GM19193 (cell line): Measurements from ENCODE around the gene SPON1.

Source experiments
- POLR2A ChIP-seq: IDR thresholded peaks from 4 replicates; pipeline ENCODE4 v1.6.1; 2011; ENCODE audit not compliant: insufficient read depth, insufficient read length; ENCODE audit errors: extremely low read depth

The SPON1 gene

GRCh38 chr11:14270690-14271542 lies 308.4 kb downstream of the SPON1 start:
- no peak for TF ChIP-seq POLR2A

- no peak for TF ChIP-seq POLR2A
These were observed 311.4 kb downstream of the SPON1 start for GRCh38 chr11:14273895-14274294.

DNA sequence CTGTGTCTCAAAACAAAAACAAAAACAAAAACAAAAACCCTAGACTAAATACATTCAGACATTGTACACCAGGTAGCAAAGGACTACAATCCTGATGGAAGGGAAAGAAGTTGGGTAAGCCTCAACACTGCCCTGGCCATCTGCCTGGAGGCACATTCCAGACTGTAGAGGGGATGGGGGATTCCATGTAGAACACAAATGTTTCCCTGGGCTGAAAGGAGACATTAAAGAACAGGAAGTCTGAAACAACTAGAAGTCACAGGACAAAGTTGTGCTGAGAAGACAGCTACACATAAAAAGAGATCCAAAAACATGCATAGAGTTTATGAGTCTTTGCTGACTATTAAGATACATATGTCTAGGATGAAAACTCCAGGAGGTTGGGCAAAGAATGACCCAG lies 312.6 kb downstream of the SPON1 start:
- no peak for TF ChIP-seq POLR2A

GRCh38 chr11:14288189-14288935 lies 325.8 kb downstream of the SPON1 start:
- no peak for TF ChIP-seq POLR2A

- TF ChIP-seq POLR2A: no peak
These were observed 327.9 kb downstream of the SPON1 start for GRCh38 chr11:14290422-14290821.

DNA sequence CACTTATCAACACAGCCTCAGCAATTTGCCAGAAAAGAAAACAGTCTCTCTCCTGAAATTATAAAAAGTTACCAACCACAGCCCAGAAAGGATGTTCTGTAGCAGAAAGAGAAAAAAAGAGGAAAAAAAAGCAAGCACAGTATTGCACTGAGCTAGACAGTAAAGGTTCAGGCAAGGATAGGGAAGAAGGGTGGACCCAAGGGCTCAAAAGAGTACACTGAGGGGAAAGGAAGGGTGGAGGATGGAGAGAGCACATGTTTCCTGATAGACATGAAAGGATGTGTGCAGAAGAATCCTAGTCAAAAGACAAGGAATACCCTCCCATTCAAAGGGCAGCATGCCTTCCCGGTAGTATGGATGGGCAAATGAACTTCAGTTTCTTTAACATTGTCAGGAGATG lies 337.4 kb downstream of the SPON1 start:
- TF ChIP-seq POLR2A: no peak

GRCh38 chr11:14300661-14301304 lies 338.3 kb downstream of the SPON1 start:
- no peak for TF ChIP-seq POLR2A

GRCh38 chr11:14304601-14305000 lies 342.1 kb downstream of the SPON1 start:
- TF ChIP-seq POLR2A: no peak

DNA sequence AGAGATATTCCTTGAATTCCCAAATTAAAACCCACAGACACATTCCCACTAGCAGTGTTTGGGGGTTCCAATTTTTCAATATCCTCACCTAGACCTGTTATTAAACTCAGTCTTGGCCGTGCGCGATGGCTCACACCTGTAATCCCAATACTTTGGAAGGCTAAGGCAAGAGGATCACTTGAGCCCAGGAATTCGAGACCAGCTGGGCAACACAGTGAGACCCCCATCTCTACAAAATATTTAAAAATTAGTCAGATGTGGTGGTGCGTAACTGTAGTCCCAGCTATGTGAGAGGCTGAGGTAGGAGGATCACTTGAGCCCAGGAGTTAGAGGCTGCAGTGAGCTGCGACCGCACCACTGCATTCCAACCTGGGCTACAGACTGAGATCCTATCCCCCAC lies 343.1 kb downstream of the SPON1 start:
- no peak for TF ChIP-seq POLR2A

DNA sequence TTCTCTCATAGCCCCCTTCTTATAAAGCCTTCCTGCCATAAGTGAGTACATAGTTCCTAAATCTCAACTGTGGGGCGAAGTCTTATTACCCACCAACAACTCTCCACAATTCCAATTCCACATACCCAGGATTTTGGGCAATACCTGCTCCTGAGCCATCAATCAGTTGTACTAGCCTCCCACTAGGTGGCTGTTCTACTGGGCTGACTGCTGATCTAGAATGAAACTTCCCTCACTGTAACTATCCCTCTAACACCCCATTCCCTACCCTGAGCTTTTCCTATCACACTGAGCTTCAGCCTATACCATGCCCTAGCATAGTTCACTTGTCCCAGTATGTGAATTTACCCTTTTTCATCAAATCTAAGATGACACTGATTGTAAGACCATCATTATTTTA lies 344.0 kb downstream of the SPON1 start:
- no peak for TF ChIP-seq POLR2A

DNA sequence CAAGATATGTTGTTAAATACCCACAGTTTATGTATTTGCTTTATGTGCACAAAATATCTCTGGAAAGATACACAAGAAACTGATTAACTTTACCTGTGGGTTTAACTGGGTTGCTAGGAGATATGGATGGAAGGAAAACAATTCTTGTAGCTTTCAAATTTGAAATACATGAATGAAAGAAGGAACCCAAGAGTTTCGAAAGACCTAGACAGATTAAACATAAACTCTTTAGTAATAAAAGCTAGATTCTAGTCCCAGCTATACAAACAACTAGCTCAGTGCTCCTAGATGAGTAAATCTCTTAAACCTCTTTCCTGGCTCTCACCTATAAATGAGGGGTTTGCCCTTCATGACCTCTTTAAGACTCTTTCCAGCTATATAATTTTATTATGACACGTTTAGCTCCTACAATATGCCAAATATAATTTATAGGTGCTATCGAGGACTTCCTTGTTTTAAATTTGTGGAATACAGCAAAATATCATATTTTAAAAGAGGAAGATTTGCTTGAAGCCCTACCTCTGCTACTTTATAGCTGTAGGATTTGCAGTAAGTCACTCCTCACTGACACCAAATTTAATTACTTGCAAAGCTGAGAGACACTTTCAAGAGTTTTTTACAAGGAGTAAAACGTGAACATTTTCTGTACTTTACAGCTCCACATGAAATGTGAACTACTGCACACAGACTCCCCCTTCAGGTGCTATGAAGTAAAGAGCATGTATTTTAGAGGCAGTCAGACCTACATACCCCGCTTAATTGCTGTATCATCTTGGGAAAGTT lies 345.8 kb downstream of the SPON1 start:
- no peak for TF ChIP-seq POLR2A

GRCh38 chr11:14308897-14309387 lies 346.4 kb downstream of the SPON1 start:
- TF ChIP-seq POLR2A: no peak

GRCh38 chr11:14309425-14310192 lies 347.1 kb downstream of the SPON1 start:
- TF ChIP-seq POLR2A: no peak

GRCh38 chr11:14310679-14311078 lies 348.2 kb downstream of the SPON1 start:
- TF ChIP-seq POLR2A: no peak
